Left renal cortex interstitium (tissue), 4 donors: Measurements from ENCODE around the gene OTUD3. TPM values are rescaled to one million over a fixed set of nuclear protein-coding genes. Genes with fewer than 3 reads are reported as not detected.

Experiments
- DNase-seq, 4 donors: peaks; one replicate each; pipeline ENCODE4 v3.0.0-alpha.2; 2013; ENCODE audit warnings: low read depth in 4 of 4, low spot score in 2 of 4, missing footprints in 1 of 4
- polyA plus RNA-seq, 4 donors: library from polyadenylated mRNA; unstranded; fragments of 120-200 nt; gene quantifications; one replicate each; pipeline ENCODE4 v1.2.1, GENCODE V29; 2013; ENCODE audit not compliant: insufficient read length in 4 of 4

OTUD3 gene
- polyA plus RNA-seq, 4 donors: 12.3 to 54.1 (median 21.2) TPM

GRCh38 chr1:19942657-19943056 is 60.5 kb downstream of the OTUD3 start:
- DNase-seq: no peak

GRCh38 chr1:19945914-19946313 is 63.7 kb downstream of the OTUD3 start:
- no peak for DNase-seq

- no peak for DNase-seq
Measured at GRCh38 chr1:19946331-19946751, 64.1 kb downstream of the OTUD3 start.

GRCh38 chr1:19946971-19947370 is 64.8 kb downstream of the OTUD3 start:
- no peak for DNase-seq

- no peak for DNase-seq
Measured at GRCh38 chr1:19949016-19949415, 66.8 kb downstream of the OTUD3 start.

- DNase-seq: no peak
Measured at GRCh38 chr1:19954059-19954458, 71.9 kb downstream of the OTUD3 start.

GRCh38 chr1:19955534-19956170 is 73.5 kb downstream of the OTUD3 start:
- no peak for DNase-seq

GRCh38 chr1:19957779-19958178 is 75.6 kb downstream of the OTUD3 start:
- DNase-seq: no peak

GRCh38 chr1:19960591-19960990 is 78.4 kb downstream of the OTUD3 start:
- DNase-seq: no peak

Other genes starting within 250 kb of the OTUD3 start
- gene NBL1, start 238.1 kb upstream of the OTUD3 start, polyA plus RNA-seq: 10 to 100 TPM; 21.6 to 39.8 (median 26.7) TPM
- gene HTR6, start 217.5 kb upstream of the OTUD3 start, polyA plus RNA-seq: 1 to 10 TPM in 3 of 4 donors, under 1 TPM in 1; 0.97 to 2.5 (median 2.1) TPM
- gene TMCO4, start 82.5 kb upstream of the OTUD3 start, polyA plus RNA-seq: 10 to 100 TPM; 17.5 to 24.2 (median 18.8) TPM
- under 1 TPM; 0.27 to 0.56 (median 0.44) TPM for gene RNF186, start 67.1 kb upstream of the OTUD3 start, polyA plus RNA-seq
- not detected for gene PLA2G2E, start 41.2 kb downstream of the OTUD3 start, polyA plus RNA-seq
- gene PLA2G2A, start 97.2 kb downstream of the OTUD3 start, polyA plus RNA-seq: under 1 TPM in 1 of 4 donors, not detected in 3; 0.13 TPM
- gene PLA2G5, start 187.8 kb downstream of the OTUD3 start, polyA plus RNA-seq: not detected
- gene PLA2G2D, start 237.1 kb downstream of the OTUD3 start, polyA plus RNA-seq: under 1 TPM in 3 of 4 donors, not detected in 1; 0.05 to 0.06 (median 0.06) TPM